Large intestine (tissue), 3 donors: ENCODE data around the gene USPL1. TPM values are rescaled to one million over a fixed set of nuclear protein-coding genes. Genes with fewer than 3 reads are reported as not detected.

Experiments used
- DNase-seq, 2 donors: peaks; one replicate each; pipeline versions ENCODE4 v3.0.0 to v3.0.0-alpha.2; 2013
- H3K27ac ChIP-seq: one replicate; pipeline ENCODE4 v1.5.1; 2013; ENCODE audit warnings: low read length
- H3K27me3 ChIP-seq: 2 replicates; pipeline ENCODE4 v1.6.1; 2013; ENCODE audit warnings: low read length; ENCODE audit not compliant: control insufficient read depth, insufficient read depth
- H3K36me3 ChIP-seq: 2 replicates; pipeline ENCODE4 v1.6.1; 2013; ENCODE audit warnings: low read length; ENCODE audit not compliant: control insufficient read depth, insufficient read depth
- H3K4me1 ChIP-seq: one replicate; pipeline ENCODE4 v1.6.1; 2013; ENCODE audit warnings: low read length; ENCODE audit not compliant: control insufficient read depth, insufficient read depth
- H3K4me3 ChIP-seq: one replicate; pipeline ENCODE4 v1.5.1; 2013; ENCODE audit warnings: low read length
- H3K9me3 ChIP-seq: one replicate; pipeline ENCODE4 v1.6.1; 2013; ENCODE audit warnings: mild to moderate bottlenecking, low read depth, low read length, moderate library complexity; ENCODE audit not compliant: control insufficient read depth
- WGBS: methylation state at CpG from one replicate; pipeline ENCODE4 v1.1.5; 2013; ENCODE audit warnings: low lambda C conversion rate; ENCODE audit not compliant: insufficient coverage; 5-methylcytosine and 5-hydroxymethylcytosine counted together
- polyA plus RNA-seq: library from polyadenylated mRNA; unstranded; fragments of 120-200 nt; gene quantifications from one replicate; pipeline ENCODE4 v1.2.1, GENCODE V29; 2013

The USPL1 gene
- polyA plus RNA-seq, 1 donor: 24.0 TPM

- Histone ChIP-seq H3K27ac (peak overlapping the region; percentile 41), H3K9me3 (no peaks in the 10 kb centered on the region), H3K27me3 (no peaks in the 10 kb centered on the region), H3K36me3 (no peaks in the 10 kb centered on the region), H3K4me1 (peaks cover 10% of the 10 kb centered on the region), H3K4me3 (peak overlapping the region; percentile 44)
- DNase-seq: peak; percentile 81 to 92
- 0% methylated on average over 2 of the region's 72 CpGs for WGBS
Observed at GRCh38 chr13:30673669-30674521, 56.2 kb downstream of the USPL1 start.

- Histone ChIP-seq H3K27ac (no peak overlapping the region), H3K9me3 (no peaks in the 10 kb centered on the region), H3K4me1 (peaks cover 10% of the 10 kb centered on the region), H3K4me3 (no peak overlapping the region), H3K27me3 (no peaks in the 10 kb centered on the region), H3K36me3 (no peaks in the 10 kb centered on the region)
- WGBS: 86% methylated on average over 1 of the region's 3 CpGs
- no peak for DNase-seq
Observed at GRCh38 chr13:30675717-30676116, 58.0 kb downstream of the USPL1 start.

GRCh38 chr13:30676672-30677071 lies 59.0 kb downstream of the USPL1 start:
- no peak for DNase-seq
- Histone ChIP-seq H3K9me3 (no peaks in the 10 kb centered on the region), H3K27me3 (no peaks in the 10 kb centered on the region), H3K36me3 (no peaks in the 10 kb centered on the region), H3K4me3 (no peak overlapping the region), H3K4me1 (peaks cover 10% of the 10 kb centered on the region), H3K27ac (no peak overlapping the region)
- WGBS: no CpG with 5 or more reads among the region's 3 CpGs

- Histone ChIP-seq H3K36me3 (no peaks in the 10 kb centered on the region), H3K27ac (no peak overlapping the region), H3K27me3 (no peaks in the 10 kb centered on the region), H3K4me3 (no peak overlapping the region), H3K9me3 (no peaks in the 10 kb centered on the region), H3K4me1 (no peaks in the 10 kb centered on the region)
- no peak for DNase-seq
- WGBS: 81% methylated on average over 4 of the region's 9 CpGs
Observed at GRCh38 chr13:30679483-30680330, 62.0 kb downstream of the USPL1 start.

GRCh38 chr13:30681843-30682242 lies 64.1 kb downstream of the USPL1 start:
- Histone ChIP-seq H3K27ac (no peak overlapping the region), H3K27me3 (peaks cover 3% of the 10 kb centered on the region), H3K36me3 (no peaks in the 10 kb centered on the region), H3K4me1 (no peaks in the 10 kb centered on the region), H3K9me3 (no peaks in the 10 kb centered on the region), H3K4me3 (no peak overlapping the region)
- no peak for DNase-seq
- WGBS: no CpG with 5 or more reads among the region's 2 CpGs

- H3K27ac ChIP-seq: no peak overlapping the region
- WGBS: no CpG with 5 or more reads among the region's 8 CpGs
Observed at GRCh38 chr13:30685320-30685859, 67.7 kb downstream of the USPL1 start.

GRCh38 chr13:30685987-30686386 lies 68.3 kb downstream of the USPL1 start:
- no peaks in the 10 kb centered on the region for H3K4me1 ChIP-seq
- H3K36me3 ChIP-seq: no peaks in the 10 kb centered on the region
- peaks cover 3% of the 10 kb centered on the region for H3K27me3 ChIP-seq
- WGBS: no CpG with 5 or more reads among the region's 2 CpGs
- no peak overlapping the region for H3K4me3 ChIP-seq
- H3K27ac ChIP-seq: no peak overlapping the region
- no peaks in the 10 kb centered on the region for H3K9me3 ChIP-seq
- no peak for DNase-seq

More at GRCh38 chr13:30685320-30685859, 67.7 kb downstream of the USPL1 start:
- Histone ChIP-seq H3K4me1 (no peaks in the 10 kb centered on the region), H3K4me3 (no peak overlapping the region), H3K27me3 (peaks cover 3% of the 10 kb centered on the region), H3K9me3 (no peaks in the 10 kb centered on the region), H3K36me3 (no peaks in the 10 kb centered on the region)
- no peak for DNase-seq

GRCh38 chr13:30687601-30688000 lies 69.9 kb downstream of the USPL1 start:
- Histone ChIP-seq H3K27ac (no peak overlapping the region), H3K36me3 (no peaks in the 10 kb centered on the region), H3K4me1 (no peaks in the 10 kb centered on the region), H3K4me3 (no peak overlapping the region), H3K27me3 (peaks cover 3% of the 10 kb centered on the region), H3K9me3 (no peaks in the 10 kb centered on the region)
- DNase-seq: no peak
- no CpG with 5 or more reads among the region's 3 CpGs for WGBS

- DNase-seq: no peak
- Histone ChIP-seq H3K9me3 (no peaks in the 10 kb centered on the region), H3K27ac (no peak overlapping the region), H3K4me1 (no peaks in the 10 kb centered on the region), H3K36me3 (no peaks in the 10 kb centered on the region), H3K27me3 (peaks cover 3% of the 10 kb centered on the region), H3K4me3 (no peak overlapping the region)
- WGBS: no CpG with 5 or more reads among the region's 14 CpGs
Observed at GRCh38 chr13:30689752-30690151, 72.0 kb downstream of the USPL1 start.
